ENCODE data around the gene ARHGAP10. TPM values are rescaled to one million over a fixed set of nuclear protein-coding genes. Genes with fewer than 3 reads are reported as not detected.

The ARHGAP10 gene, protein sequence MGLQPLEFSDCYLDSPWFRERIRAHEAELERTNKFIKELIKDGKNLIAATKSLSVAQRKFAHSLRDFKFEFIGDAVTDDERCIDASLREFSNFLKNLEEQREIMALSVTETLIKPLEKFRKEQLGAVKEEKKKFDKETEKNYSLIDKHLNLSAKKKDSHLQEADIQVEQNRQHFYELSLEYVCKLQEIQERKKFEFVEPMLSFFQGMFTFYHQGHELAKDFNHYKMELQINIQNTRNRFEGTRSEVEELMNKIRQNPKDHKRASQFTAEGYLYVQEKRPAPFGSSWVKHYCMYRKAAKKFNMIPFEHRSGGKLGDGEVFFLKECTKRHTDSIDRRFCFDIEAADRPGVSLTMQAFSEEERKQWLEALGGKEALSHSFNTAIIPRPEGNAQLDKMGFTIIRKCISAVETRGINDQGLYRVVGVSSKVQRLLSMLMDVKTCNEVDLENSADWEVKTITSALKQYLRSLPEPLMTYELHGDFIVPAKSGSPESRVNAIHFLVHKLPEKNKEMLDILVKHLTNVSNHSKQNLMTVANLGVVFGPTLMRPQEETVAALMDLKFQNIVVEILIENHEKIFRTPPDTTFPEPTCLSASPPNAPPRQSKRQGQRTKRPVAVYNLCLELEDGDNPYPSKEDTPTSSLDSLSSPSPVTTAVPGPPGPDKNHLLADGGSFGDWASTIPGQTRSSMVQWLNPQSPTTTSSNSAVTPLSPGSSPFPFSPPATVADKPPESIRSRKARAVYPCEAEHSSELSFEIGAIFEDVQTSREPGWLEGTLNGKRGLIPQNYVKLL
- 19.9 and 21.9 TPM in 2 replicates for total RNA-seq

GRCh38 chr4:147731580-147732517 is at the start of gene ARHGAP10:
TSS of gene ARHGAP10 (plus strand) at chr4:147732088. CDS start at chr4:147732302, 214 bp downstream.

DNA sequence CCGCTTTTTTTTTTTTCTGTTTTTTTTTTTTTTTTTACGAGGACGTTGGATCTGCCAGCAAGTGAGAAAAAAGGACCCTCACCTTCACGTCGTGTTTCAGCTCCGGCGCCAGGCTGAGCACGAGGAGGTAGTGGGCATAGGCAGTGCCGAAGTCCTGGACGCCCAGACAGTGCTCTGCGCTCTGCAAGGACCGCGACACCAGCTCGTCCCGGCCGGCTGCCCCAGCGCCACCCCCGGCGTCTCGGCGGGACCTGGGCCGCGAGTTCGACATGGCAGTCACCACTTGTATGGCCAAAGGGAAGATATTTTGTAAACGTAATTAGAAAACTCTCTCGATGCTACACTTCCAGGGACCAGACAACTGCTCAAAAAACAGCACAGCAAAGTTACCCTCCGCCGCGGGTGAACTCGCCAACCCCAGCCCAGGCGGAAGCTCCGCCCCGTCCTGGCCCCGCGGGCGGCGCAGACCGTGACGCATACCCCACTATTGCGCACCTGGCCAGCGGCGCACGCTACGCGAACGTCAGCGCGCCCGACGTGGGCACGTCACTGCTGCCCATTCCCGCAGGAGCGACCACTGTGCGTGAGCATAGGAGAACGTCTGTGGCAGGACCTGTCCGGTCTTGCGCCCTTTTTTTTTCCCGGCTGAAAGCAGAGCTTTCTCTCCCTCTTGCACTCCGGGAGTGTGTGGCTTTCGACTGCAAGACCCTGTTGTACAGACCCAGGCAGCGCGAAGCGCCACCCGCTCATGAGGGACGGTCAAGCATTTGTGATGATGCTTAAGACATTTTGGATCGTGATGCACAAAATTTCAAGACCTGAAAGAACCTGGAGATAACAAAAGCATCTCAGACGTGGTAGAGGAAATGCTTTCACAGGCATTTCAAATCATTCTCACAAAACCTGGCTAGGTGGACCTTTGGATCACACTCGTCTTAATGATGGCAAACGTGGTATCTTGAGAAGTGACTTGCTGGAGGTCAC is 47.9 kb upstream of the ARHGAP10 start, which contains the start of gene PRMT9:
PRMT9 (minus strand) TSS at position 447 of the 984 bp plus-strand sequence; CDS start at position 271, 176 bp downstream.

Small RNA genes within 50 kb of the gene (small RNA-seq; reads per million reads assigned to genes)
- 0.29 reads per million, percentile 8 among the genes with 10 or more reads in this experiment for gene MIR4799
- gene RN7SL254P: not detected
- gene RNA5SP165: not detected

Other genes with a start within 250 kb of the ARHGAP10 start
- gene TMEM184C, start 114.7 kb upstream of the ARHGAP10 start, total RNA-seq: 34.0 and 39.1 TPM in 2 replicates
- 7.5 and 11.6 TPM in 2 replicates for gene PRMT9, start 47.9 kb upstream of the ARHGAP10 start, total RNA-seq